CD4-positive, alpha-beta memory T cell (primary cell): ENCODE data around the gene EIF4EBP2. TPM values are rescaled to one million over a fixed set of nuclear protein-coding genes. Genes with fewer than 3 reads are reported as not detected.

Source experiments
- CTCF ChIA-PET: fragments of 350-600 bp; sonication (Branson Sonifier 250); formaldehyde crosslinking; loops from one replicate; lab custom pipeline; 2021; ENCODE audit warnings: inconsistent platforms; ENCODE audit not compliant: partially characterized antibody; lab: Charles Lee
- POLR2A ChIA-PET: fragments of 350-600 bp; sonication (Branson Sonifier 250); formaldehyde crosslinking; loops from one replicate; lab custom pipeline; 2021; ENCODE audit not compliant: partially characterized antibody; lab: Charles Lee
- DNase-seq, 5 donors: peaks; one replicate each; pipeline versions ENCODE4 v3.0.0 to v3.0.0-alpha.2; 2020 to 2022; ENCODE audit warnings: mixed read lengths in 1 of 5
- H3K27ac ChIP-seq: one replicate; pipeline ENCODE4 v1.7.0; 2013; ENCODE audit warnings: low read depth, low read length
- H3K27me3 ChIP-seq: 2 replicates; pipeline ENCODE4 v1.7.0; 2013; ENCODE audit warnings: mild to moderate bottlenecking, low read length, moderate library complexity; ENCODE audit not compliant: insufficient read depth
- H3K36me3 ChIP-seq: 2 replicates; pipeline ENCODE4 v1.7.0; 2013; ENCODE audit warnings: mild to moderate bottlenecking, low read length, moderate library complexity; ENCODE audit not compliant: insufficient read depth
- H3K4me1 ChIP-seq: 2 replicates; pipeline ENCODE4 v1.7.0; 2013; ENCODE audit warnings: mild to moderate bottlenecking, low read length, moderate library complexity; ENCODE audit not compliant: insufficient read depth
- H3K4me3 ChIP-seq, 2 donors: one replicate each; pipeline ENCODE4 v1.7.0; 2013; ENCODE audit warnings: low read length in 2 of 2, mild to moderate bottlenecking in 1 of 2
- H3K9me3 ChIP-seq, 2 donors: one replicate each; pipeline ENCODE4 v1.7.0; 2013; ENCODE audit warnings: low read length in 2 of 2, control low read depth in 1 of 2; ENCODE audit not compliant: control insufficient read depth in 1 of 2
- H3K27ac Mint-ChIP-seq, 7 donors: one replicate each; pipeline ENCODE4 v1.8.0; 2020 to 2021; ENCODE audit warnings: mixed read lengths in 7 of 7, mild to moderate bottlenecking in 6 of 7, inconsistent platforms in 3 of 7, moderate library complexity in 3 of 7
- H3K27me3 Mint-ChIP-seq, 2 donors: one replicate each; pipeline ENCODE4 v1.8.0; 2020 to 2021; ENCODE audit warnings: mixed read lengths in 2 of 2
- H3K36me3 Mint-ChIP-seq, 2 donors: one replicate each; pipeline ENCODE4 v1.8.0; 2020 to 2021; ENCODE audit warnings: mixed read lengths in 2 of 2, inconsistent platforms in 1 of 2, mild to moderate bottlenecking in 1 of 2
- H3K4me1 Mint-ChIP-seq, 4 donors: one replicate each; pipeline ENCODE4 v1.8.0; 2020 to 2021; ENCODE audit warnings: mixed read lengths in 4 of 4, mild to moderate bottlenecking in 1 of 4
- H3K4me3 Mint-ChIP-seq, 8 donors: one replicate each; pipeline ENCODE4 v1.8.0; 2020 to 2021; ENCODE audit warnings: mixed read lengths in 8 of 8, mild to moderate bottlenecking in 7 of 8, moderate library complexity in 6 of 8, inconsistent platforms in 3 of 8
- H3K9me3 Mint-ChIP-seq, 8 donors: one replicate each; pipeline ENCODE4 v1.8.0; 2020 to 2021; ENCODE audit warnings: mixed read lengths in 8 of 8, mild to moderate bottlenecking in 5 of 8, inconsistent platforms in 3 of 8, moderate library complexity in 1 of 8
- intact Hi-C: fragments of 100-400 bp; cut with micrococcal nuclease; formaldehyde crosslinking; loops from one replicate; pipeline ENCODE4 v1.15.1; 2023
- polyA plus RNA-seq, 2 donors: library from polyadenylated mRNA; unstranded; fragments of 300-500 nt; fragmentation: Illumina TruSeq; gene quantifications; one replicate each; pipeline ENCODE4 v1.2.3, GENCODE V29; 2021
- total RNA-seq, 2 experiments: library from RNA; stranded (reverse); gene quantifications; one replicate each; pipeline ENCODE4 v1.2.3, GENCODE V29; 2021

Gene EIF4EBP2
- total and polyA plus RNA-seq, 4 experiments from 2014 or later = 54.5 to 83.9 (median 62.3) TPM

GRCh38 chr10:70399177-70399576 is 4.8 kb upstream of the EIF4EBP2 start:
- intact Hi-C loops = no loop called here
- Histone ChIP-seq H3K4me3 (no peak overlapping the region), H3K27ac (no peak overlapping the region), H3K9me3 (no peaks in the 10 kb centered on the region), H3K27me3 (no peaks in the 10 kb centered on the region), H3K4me1 (peaks cover 5% of the 10 kb centered on the region), H3K36me3 (no peaks in the 10 kb centered on the region)
- ChIA-PET POLR2A (interaction anchor here (0.8 kb wide), 1 partner anchor 26 kb away, joined by 3 read pairs; no protein-coding TSS in a partner anchor), CTCF (interaction anchor here (1.3 kb wide), 1 partner anchor 34 kb away, joined by 4 read pairs; no protein-coding TSS in a partner anchor)
- Mint-ChIP-seq H3K27me3 (peaks cover 0 to 2% of the 10 kb centered on the region in 2 donors), H3K36me3 (peaks cover 0 to 3% of the 10 kb centered on the region in 2 donors), H3K4me1 (peaks cover 6 to 16% (median 9%) of the 10 kb centered on the region in 4 donors), H3K4me3 (no peak overlapping the region), H3K9me3 (no peaks in the 10 kb centered on the region), H3K27ac (no peak overlapping the region)
- DNase-seq = no peak

- Histone ChIP-seq H3K4me1 (peaks cover 26% of the 10 kb centered on the region), H3K27ac (peak overlapping the region; percentile 86), H3K36me3 (no peaks in the 10 kb centered on the region), H3K27me3 (no peaks in the 10 kb centered on the region), H3K4me3 (peak overlapping the region; percentile 24 to 78), H3K9me3 (no peaks in the 10 kb centered on the region)
- peaks cover 25 to 44% (median 34%) of the 10 kb centered on the region in 4 donors for H3K4me1 Mint-ChIP-seq
- peaks cover 13 to 22% of the 10 kb centered on the region in 2 donors for H3K36me3 Mint-ChIP-seq
- no peaks in the 10 kb centered on the region for H3K9me3 Mint-ChIP-seq
- ChIA-PET CTCF (interaction anchor here (0.8 to 4.4 kb wide), 11 partner anchors 9 to 288 kb away, joined by 3 to 25 read pairs (median 4); partner anchors contain the start of gene TYSND1), POLR2A (interaction anchor here (0.7 to 5.1 kb wide), 19 partner anchors 10 to 311 kb away, joined by 3 to 48 read pairs (median 8); partner anchors contain the start of genes LRRC20, PALD1, PPA1 and SAR1A)
- H3K4me3 Mint-ChIP-seq = peak overlapping the region; percentile 75 to 98 (median 97)
- DNase-seq = no peak
- no peaks in the 10 kb centered on the region for H3K27me3 Mint-ChIP-seq
- peak overlapping the region; percentile 82 to 95 (median 92) for H3K27ac Mint-ChIP-seq
- intact Hi-C loops = loop anchor here (1.0 to 5.0 kb wide), 5 partner anchors 21 to 257 kb away; partner anchors contain the start of genes LRRC20, PALD1, PPA1 and TYSND1
These were observed 386 bp upstream of the EIF4EBP2 start for GRCh38 chr10:70403483-70404035.

GRCh38 chr10:70404787-70405036 is 767 bp downstream of the EIF4EBP2 start:
- peak overlapping the region; percentile 92 to 98 (median 98) for H3K4me3 Mint-ChIP-seq
- Histone ChIP-seq H3K4me1 (peaks cover 34% of the 10 kb centered on the region), H3K27ac (peak overlapping the region; percentile 86), H3K36me3 (no peaks in the 10 kb centered on the region), H3K9me3 (no peaks in the 10 kb centered on the region), H3K27me3 (no peaks in the 10 kb centered on the region), H3K4me3 (peak overlapping the region; percentile 32 to 78)
- CTCF ChIA-PET = interaction anchor here (0.6 to 4.4 kb wide), 10 partner anchors 10 to 258 kb away, joined by 3 to 25 read pairs (median 4); partner anchors contain the start of gene TYSND1
- peak overlapping the region; percentile 87 to 97 (median 95) for H3K27ac Mint-ChIP-seq
- H3K27me3 Mint-ChIP-seq = no peaks in the 10 kb centered on the region
- intact Hi-C loops = loop anchor here (1.0 to 5.0 kb wide), 5 partner anchors 22 to 258 kb away; partner anchors contain the start of genes LRRC20, PALD1, PPA1 and TYSND1
- peaks cover 23 to 31% of the 10 kb centered on the region in 2 donors for H3K36me3 Mint-ChIP-seq
- no peak for DNase-seq
- POLR2A ChIA-PET = interaction anchor here (0.8 to 5.1 kb wide), 29 partner anchors 9 to 483 kb away, joined by 3 to 48 read pairs (median 5); partner anchors contain the start of genes LRRC20, NODAL, PALD1 and PPA1
- no peaks in the 10 kb centered on the region for H3K9me3 Mint-ChIP-seq
- peaks cover 33 to 56% (median 45%) of the 10 kb centered on the region in 4 donors for H3K4me1 Mint-ChIP-seq

GRCh38 chr10:70405037-70405824 is 1.3 kb downstream of the EIF4EBP2 start:
- DNase-seq = peak; percentile 15 to 39 (median 18)
- intact Hi-C loops = no loop called here
- Mint-ChIP-seq H3K27me3 (no peaks in the 10 kb centered on the region), H3K4me3 (peak overlapping the region; percentile 92 to 98 (median 98)), H3K36me3 (peaks cover 25 to 33% of the 10 kb centered on the region in 2 donors), H3K27ac (peak overlapping the region; percentile 87 to 97 (median 95)), H3K4me1 (peaks cover 36 to 61% (median 48%) of the 10 kb centered on the region in 4 donors), H3K9me3 (no peaks in the 10 kb centered on the region)
- peaks cover 34% of the 10 kb centered on the region for H3K4me1 ChIP-seq
- peaks cover under 1% of the 10 kb centered on the region for H3K36me3 ChIP-seq
- CTCF ChIA-PET = interaction anchor here (0.6 to 4.4 kb wide), 11 partner anchors 11 to 259 kb away, joined by 3 to 25 read pairs (median 5); partner anchors contain the start of genes LRRC20 and TYSND1
- POLR2A ChIA-PET = interaction anchor here (0.8 to 5.1 kb wide), 27 partner anchors 9 to 312 kb away, joined by 3 to 48 read pairs (median 5); partner anchors contain the start of genes LRRC20, NODAL, PALD1 and PPA1
- peak overlapping the region; percentile 86 for H3K27ac ChIP-seq
- H3K4me3 ChIP-seq = peak overlapping the region; percentile 32 to 78
- no peaks in the 10 kb centered on the region for H3K27me3 ChIP-seq
- H3K9me3 ChIP-seq = no peaks in the 10 kb centered on the region

- peaks cover 32 to 44% of the 10 kb centered on the region in 2 donors for H3K36me3 Mint-ChIP-seq
- CTCF ChIA-PET = interaction anchor here (1.0 kb wide), 1 partner anchor 31 kb away, joined by 3 read pairs; no protein-coding TSS in a partner anchor
- no peaks in the 10 kb centered on the region for H3K9me3 ChIP-seq
- no peak overlapping the region for H3K27ac ChIP-seq
- no peaks in the 10 kb centered on the region for H3K9me3 Mint-ChIP-seq
- no peak for DNase-seq
- H3K4me3 Mint-ChIP-seq = peak overlapping the region in 2 of 8 donors; percentile 12 to 55
- no peak overlapping the region for H3K4me3 ChIP-seq
- H3K27ac Mint-ChIP-seq = peak overlapping the region in 3 of 7 donors; percentile 5 to 43 (median 15)
- H3K4me1 Mint-ChIP-seq = peaks cover 53 to 78% (median 65%) of the 10 kb centered on the region in 4 donors
- POLR2A ChIA-PET = interaction anchor here (1.0 kb wide), 1 partner anchor 14 kb away, joined by 3 read pairs; no protein-coding TSS in a partner anchor
- H3K27me3 Mint-ChIP-seq = no peaks in the 10 kb centered on the region
- H3K4me1 ChIP-seq = peaks cover 52% of the 10 kb centered on the region
- H3K36me3 ChIP-seq = peaks cover 5% of the 10 kb centered on the region
- no peaks in the 10 kb centered on the region for H3K27me3 ChIP-seq
- intact Hi-C loops = no loop called here
These were observed 5.8 kb downstream of the EIF4EBP2 start for GRCh38 chr10:70409772-70410171.

GRCh38 chr10:70410608-70411007 is 6.7 kb downstream of the EIF4EBP2 start:
- DNase-seq = no peak
- H3K9me3 Mint-ChIP-seq = no peaks in the 10 kb centered on the region
- H3K27me3 Mint-ChIP-seq = no peaks in the 10 kb centered on the region
- H3K4me3 Mint-ChIP-seq = peak overlapping the region in 1 of 8 donors; percentile 9
- H3K27ac Mint-ChIP-seq = peak overlapping the region in 6 of 7 donors; percentile 5 to 73 (median 20)
- POLR2A ChIA-PET = interaction anchor here (1.0 kb wide), 1 partner anchor 13 kb away, joined by 3 read pairs; no protein-coding TSS in a partner anchor
- intact Hi-C loops = no loop called here
- Histone ChIP-seq H3K27me3 (no peaks in the 10 kb centered on the region), H3K9me3 (no peaks in the 10 kb centered on the region), H3K4me3 (no peak overlapping the region), H3K4me1 (peaks cover 46% of the 10 kb centered on the region), H3K36me3 (peaks cover 5% of the 10 kb centered on the region), H3K27ac (no peak overlapping the region)
- H3K4me1 Mint-ChIP-seq = peaks cover 52 to 77% (median 65%) of the 10 kb centered on the region in 4 donors
- H3K36me3 Mint-ChIP-seq = peaks cover 33 to 42% of the 10 kb centered on the region in 2 donors
- CTCF ChIA-PET = no interaction called here
